B cell (primary cell): ENCODE measurements around the gene ICAM5. TPM values are rescaled to one million over a fixed set of nuclear protein-coding genes. Genes with fewer than 3 reads are reported as not detected.
A peak's percentile ranks its signal among the peaks of the same experiment; 100 is the strongest.

ENCODE experiments used
- ATAC-seq: fragments of 200-7000 bp; cut with Tn5 transposase; one replicate; pipeline ENCODE4 v1.10.0; 2021; ENCODE audit warnings: low read depth, mild to moderate bottlenecking, moderate number of reproducible peaks, moderate library complexity
- CTCF ChIA-PET: fragments of 350-600 bp; sonication (Branson Sonifier 250); formaldehyde crosslinking; loops from one replicate; lab custom pipeline; 2021; ENCODE audit warnings: antibody characterized with exemption, inconsistent platforms; lab: Charles Lee
- POLR2A ChIA-PET: fragments of 350-600 bp; sonication (Branson Sonifier 250); formaldehyde crosslinking; loops from one replicate; lab custom pipeline; 2021; ENCODE audit warnings: antibody characterized with exemption; lab: Charles Lee
- DNase-seq: peaks from one replicate; pipeline ENCODE4 v3.0.0; 2013
- H2AFZ ChIP-seq: 2 replicates; pipeline ENCODE4 v1.6.1; 2012; ENCODE audit warnings: mild to moderate bottlenecking, low read depth, low read length; ENCODE audit not compliant: insufficient read depth, poor library complexity, severe bottlenecking
- H3K27ac ChIP-seq, 2 donors: 1 replicate in 1 of 2; 2 replicates in 1 of 2; pipeline ENCODE4 v1.5.1; 2012 to 2013; ENCODE audit warnings: low read length in 2 of 2, mild to moderate bottlenecking in 2 of 2, moderate library complexity in 1 of 2
- H3K27me3 ChIP-seq, 4 experiments: fragments of 200-600 bp in 1 of 4; sonication (generic) in 1 of 4; replicated peaks in 1 of 4; 1 replicate in 2 of 4; 2 replicates in 2 of 4; pipeline versions ENCODE4 v1.6.1 to v1.7.0; 2013 to 2016; ENCODE audit warnings: low read length in 3 of 4, mild to moderate bottlenecking in 2 of 4, mixed read lengths in 1 of 4, moderate library complexity in 1 of 4; ENCODE audit not compliant: insufficient read depth in 4 of 4, control insufficient read depth in 3 of 4; ENCODE audit errors: control extremely low read depth in 1 of 4
- H3K36me3 ChIP-seq, 2 experiments: replicated peaks in 1 of 2; 1 replicate in 1 of 2; 2 replicates in 1 of 2; pipeline versions ENCODE4 v1.6.1 to v1.7.1; 2013; ENCODE audit warnings: low read length in 1 of 2; ENCODE audit not compliant: insufficient read depth in 2 of 2, control insufficient read depth in 1 of 2; ENCODE audit errors: control extremely low read depth in 1 of 2, extremely low read depth in 1 of 2
- H3K4me1 ChIP-seq, 2 donors: fragments of 200-600 bp in 1 of 2; sonication (generic) in 1 of 2; 1 replicate in 1 of 2; 2 replicates in 1 of 2; pipeline versions ENCODE4 v1.5.1 to v1.6.1; 2013 to 2017; ENCODE audit warnings: low read length in 2 of 2; ENCODE audit not compliant: control insufficient read depth in 2 of 2, insufficient read depth in 2 of 2
- H3K4me2 ChIP-seq: replicated peaks from 2 replicates; pipeline ENCODE3; 2012; ENCODE audit warnings: mild to moderate bottlenecking, low read depth, low read length; ENCODE audit not compliant: poor library complexity, severe bottlenecking
- H3K4me3 ChIP-seq, 5 experiments: fragments of 200-600 bp in 1 of 5; sonication (generic) in 1 of 5; 1 replicate in 3 of 5; 2 replicates in 2 of 5; pipeline versions ENCODE4 v1.5.1 to v1.7.0; 2011 to 2016; ENCODE audit warnings: low read length in 4 of 5, mild to moderate bottlenecking in 4 of 5, low read depth in 2 of 5, control low read depth in 1 of 5, moderate library complexity in 1 of 5; ENCODE audit not compliant: insufficient read depth in 1 of 5; ENCODE audit errors: control extremely low read depth in 1 of 5, extremely low read depth in 1 of 5
- H3K79me2 ChIP-seq: fragments of 200-600 bp; sonication (generic); one replicate; pipeline ENCODE4 v1.6.0; 2016; ENCODE audit warnings: low read length; ENCODE audit not compliant: control insufficient read depth, insufficient read depth
- H3K9ac ChIP-seq: fragments of 200-600 bp; sonication (generic); 2 replicates; pipeline ENCODE4 v1.6.1; 2017; ENCODE audit warnings: mild to moderate bottlenecking, low read length, moderate library complexity
- H3K9me3 ChIP-seq, 3 donors: one replicate each; pipeline versions ENCODE4 v1.6.1 to v1.7.1; 2013; ENCODE audit warnings: low read length in 2 of 3; ENCODE audit not compliant: control insufficient read depth in 2 of 3, insufficient read depth in 1 of 3; ENCODE audit errors: control extremely low read depth in 1 of 3
- H4K20me1 ChIP-seq: 2 replicates; pipeline ENCODE4 v1.6.0; 2012; ENCODE audit warnings: mild to moderate bottlenecking, low read length; ENCODE audit not compliant: insufficient read depth, control insufficient read depth, poor library complexity, severe bottlenecking
- H3K27ac Mint-ChIP-seq: one replicate; pipeline ENCODE4 v1.8.0; 2021; ENCODE audit warnings: mixed read lengths
- H3K27me3 Mint-ChIP-seq: one replicate; pipeline ENCODE4 v1.8.0; 2021; ENCODE audit warnings: mixed read lengths
- H3K4me1 Mint-ChIP-seq: one replicate; pipeline ENCODE4 v1.8.0; 2021; ENCODE audit warnings: mixed read lengths
- H3K4me3 Mint-ChIP-seq: one replicate; pipeline ENCODE4 v1.8.0; 2021; ENCODE audit warnings: mixed read lengths
- H3K9me3 Mint-ChIP-seq: one replicate; pipeline ENCODE4 v1.8.0; 2022; ENCODE audit warnings: mixed read lengths; ENCODE audit not compliant: insufficient read depth
- CTCF ChIP-seq: fragments of 200-600 bp; IDR thresholded peaks from one replicate; pipeline ENCODE4 v1.8.0; 2022; ENCODE audit warnings: antibody characterized with exemption, mild to moderate bottlenecking
- EZH2 ChIP-seq: IDR thresholded peaks from 2 replicates; pipeline ENCODE4 v1.6.1; 2012; ENCODE audit warnings: borderline replicate concordance, low read depth, mild to moderate bottlenecking, moderate library complexity, low read length; ENCODE audit not compliant: insufficient read depth, poor library complexity, severe bottlenecking
- WGBS: methylation state at CpG from one replicate; pipeline ENCODE4 v1.1.5; 2013; ENCODE audit warnings: missing lambda C conversion rate; ENCODE audit not compliant: insufficient coverage; 5-methylcytosine and 5-hydroxymethylcytosine counted together
- intact Hi-C: fragments of 100-400 bp; cut with micrococcal nuclease; formaldehyde crosslinking; loops from one replicate; pipeline ENCODE4 v1.10.0; 2022
- polyA plus RNA-seq: library from polyadenylated mRNA; depleted of rRNA; stranded (reverse); fragments of >200 nt; gene quantifications from 2 replicates; pipeline ENCODE4 v1.2.3, GENCODE V29; 2012
- total RNA-seq, 2 donors: library from RNA; stranded (reverse); fragments of 120-200 nt in 1 of 2; gene quantifications; 1 replicate in 1 of 2; 2 replicates in 1 of 2; pipeline versions ENCODE4 v1.2.3 to v1.2.4, GENCODE V29; 2013 to 2022

The ICAM5 gene
- total and polyA plus RNA-seq, 2 donors (not counting 1 experiment from before 2014, with no cell fraction given) = 0.54 TPM; not detected in 1

GRCh38 chr19:10292789-10293636 is 3.3 kb downstream of the ICAM5 start:
- H3K9me3 ChIP-seq = peaks cover 0 to 63% (median 0%) of the 10 kb centered on the region in 3 donors
- no peaks in the 10 kb centered on the region for H3K36me3 ChIP-seq
- H3K27me3 ChIP-seq = peaks cover 0 to 83% (median 56%) of the 10 kb centered on the region in 4 experiments
- peaks cover 79 to 82% of the 10 kb centered on the region in 2 donors for H3K4me1 ChIP-seq
- H3K9ac ChIP-seq = peak overlapping the region; percentile 64
- H3K4me1 Mint-ChIP-seq = peaks cover 64% of the 10 kb centered on the region
- intact Hi-C loops = no loop called here
- WGBS = 33% methylated on average over 56 of the region's 56 CpGs
- CTCF ChIA-PET = interaction anchor here (1.1 to 8.5 kb wide), 2 partner anchors 21 to 22 kb away, joined by 5 to 116 read pairs; partner anchors contain the start of gene ICAM1
- peaks cover 29% of the 10 kb centered on the region for H4K20me1 ChIP-seq
- peak overlapping the region; percentile 96 for H3K4me2 ChIP-seq
- H3K79me2 ChIP-seq = no peaks in the 10 kb centered on the region
- no peaks in the 10 kb centered on the region for H3K9me3 Mint-ChIP-seq
- no peak overlapping the region for H3K27ac ChIP-seq
- H3K27ac Mint-ChIP-seq = peak overlapping the region; percentile 50
- peak; percentile 64 for DNase-seq
- H3K4me3 Mint-ChIP-seq = peak overlapping the region; percentile 87
- peak overlapping the region in 4 of 5 experiments; percentile 13 to 63 (median 31) for H3K4me3 ChIP-seq
- POLR2A ChIA-PET = no interaction called here
- peak overlapping the region; percentile 48 for H2AFZ ChIP-seq
- H3K27me3 Mint-ChIP-seq = peaks cover 39% of the 10 kb centered on the region
- TF ChIP-seq EZH2 = no peak
- TF ChIP-seq CTCF = no peak
- ATAC-seq = no peak
